ENCODE measurements around the gene DGKG.

DGKG gene

DNA sequence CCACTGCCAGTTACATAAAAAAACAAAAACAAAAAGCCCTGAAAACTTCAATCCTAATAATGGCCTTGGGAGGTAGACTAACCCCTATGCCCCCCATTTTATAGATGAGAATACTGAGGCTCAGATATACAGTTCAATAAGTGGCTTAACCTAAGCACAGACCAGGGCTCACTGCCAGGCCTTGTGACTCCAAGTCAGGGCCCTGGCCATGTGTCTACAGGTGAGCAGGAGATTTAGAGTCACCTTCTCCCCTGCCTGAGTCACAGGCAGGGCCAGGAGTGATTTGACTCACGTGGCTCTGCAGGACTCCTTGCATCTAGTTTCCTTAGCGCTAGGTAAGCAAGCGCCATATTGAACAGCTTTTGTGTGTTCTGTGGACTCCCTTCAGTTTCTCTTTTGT, 154.5 kb downstream of the DGKG start:
- DNase-seq = no peak

DNA sequence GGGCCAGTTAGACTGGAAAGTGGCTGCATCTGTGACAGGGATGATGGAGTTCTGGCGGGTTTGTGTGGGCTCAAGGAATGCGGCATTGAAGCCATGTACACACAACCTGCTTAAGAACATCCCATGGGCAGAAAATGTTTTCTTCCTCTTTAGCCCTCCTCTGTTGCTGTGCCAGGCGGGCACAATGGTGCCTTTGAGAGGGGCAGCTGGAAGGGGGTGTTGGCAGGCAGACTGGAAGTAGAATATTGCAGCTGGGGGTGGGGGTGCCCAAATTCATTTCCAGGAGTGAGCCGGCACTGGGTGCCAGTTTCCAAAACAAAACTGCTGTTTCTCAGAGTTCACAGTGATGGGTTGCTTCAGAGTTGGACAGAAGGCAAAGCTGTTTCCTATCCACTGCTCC, 161.3 kb downstream of the DGKG start:
- peak; percentile 90 for DNase-seq

DNA sequence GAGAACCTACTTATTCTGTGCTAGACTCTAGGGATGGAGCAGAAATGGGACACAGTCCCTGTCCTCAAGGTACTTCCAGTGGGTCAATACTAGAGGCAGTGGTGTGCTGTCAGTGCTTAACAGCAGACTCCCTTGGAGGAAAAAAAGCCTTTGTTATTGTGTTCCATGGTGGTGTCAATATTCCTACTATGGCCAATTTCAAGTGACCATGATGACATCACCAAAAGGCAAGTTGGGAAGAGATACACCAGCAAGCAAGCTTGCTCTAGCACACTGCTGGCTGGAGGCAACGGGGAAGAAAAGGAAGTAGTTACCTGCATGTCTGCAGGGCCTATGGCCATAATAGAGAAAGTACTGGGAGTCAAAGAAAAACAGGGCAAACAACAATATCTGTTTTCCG, 163.6 kb downstream of the DGKG start:
- DNase-seq = no peak

DNA sequence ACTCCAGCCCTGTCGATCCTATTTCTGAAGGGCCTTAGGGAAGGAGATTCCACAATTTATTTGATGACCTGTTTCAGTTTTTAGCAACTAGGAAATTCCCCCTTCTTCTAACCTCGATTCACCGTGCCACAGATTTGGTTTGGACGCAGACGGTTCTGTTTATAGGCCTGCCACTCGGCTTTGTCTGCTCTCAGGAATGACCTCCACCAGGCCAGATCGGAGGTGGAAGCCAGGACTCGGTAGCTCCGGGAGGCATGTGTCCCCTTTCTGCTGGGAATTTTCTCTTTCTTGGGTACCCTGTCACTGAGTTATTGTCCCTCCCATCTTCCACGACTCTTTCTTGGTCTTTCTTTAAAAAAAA, 167.6 kb downstream of the DGKG start:
- DNase-seq = no peak

DNA sequence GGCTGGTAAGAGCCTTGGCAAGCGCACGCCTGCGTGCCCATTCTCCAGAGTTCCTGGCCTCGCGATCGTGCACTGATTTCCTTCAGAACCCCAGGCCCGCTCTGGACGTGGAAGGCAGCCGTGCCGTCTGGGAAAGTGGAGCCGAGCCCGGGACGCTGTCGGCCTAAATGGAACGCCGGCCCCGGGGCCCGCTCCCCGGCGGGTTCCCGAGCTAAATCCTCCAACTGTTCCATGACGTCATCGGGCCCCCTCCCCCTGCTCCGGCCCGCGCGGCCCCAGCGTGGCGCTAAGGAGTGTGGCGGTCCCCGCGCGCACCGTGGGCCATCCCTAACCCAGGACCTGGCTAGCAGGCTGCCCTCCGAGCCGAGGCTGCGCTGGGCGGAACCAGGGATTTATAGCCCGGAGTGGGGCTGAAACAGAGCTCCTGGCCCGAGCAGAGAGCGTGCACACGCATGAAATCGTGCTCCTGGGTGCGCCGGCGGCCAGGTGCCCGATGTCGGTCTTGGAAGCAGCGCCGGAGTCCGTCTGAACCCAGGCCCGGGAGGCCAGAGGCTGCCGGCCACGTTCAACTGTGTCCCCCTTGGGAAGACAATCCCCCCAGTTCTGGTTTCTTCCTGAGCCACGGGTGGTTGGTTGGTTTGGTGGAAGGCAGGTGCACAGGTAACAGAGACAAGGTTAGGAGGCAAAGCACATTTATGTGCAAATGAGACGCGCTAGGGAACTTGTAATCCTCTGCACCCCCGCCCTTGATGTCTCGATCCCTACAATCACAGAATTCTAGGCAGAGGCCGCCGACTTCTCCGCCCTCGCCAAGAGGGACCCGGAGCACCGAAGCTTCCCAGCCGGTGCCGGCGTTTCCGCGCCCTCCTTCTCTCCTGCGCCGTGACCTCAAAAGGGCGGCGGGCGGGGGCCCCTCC, 168.2 kb downstream of the DGKG start:
- DNase-seq = no peak

DNA sequence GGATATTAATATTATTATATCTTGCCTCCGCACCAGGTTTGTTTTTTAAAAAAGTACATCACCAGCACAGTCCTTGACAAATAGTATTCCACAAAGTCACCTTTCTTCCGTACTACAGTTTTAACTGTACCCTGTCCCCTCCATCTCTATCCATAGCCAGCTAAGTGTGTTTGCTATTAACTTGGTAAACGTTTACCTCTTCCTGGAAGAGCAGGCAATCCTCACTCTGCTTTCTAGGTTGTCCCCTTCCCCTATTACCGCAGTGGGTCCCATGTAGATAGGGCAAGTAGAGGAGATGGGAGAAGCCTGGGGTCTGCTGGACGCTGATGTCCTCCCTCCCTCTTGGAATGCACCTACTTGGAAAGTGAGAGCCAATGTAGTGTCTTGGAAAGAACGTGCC, 169.2 kb downstream of the DGKG start:
- no peak for DNase-seq

DNA sequence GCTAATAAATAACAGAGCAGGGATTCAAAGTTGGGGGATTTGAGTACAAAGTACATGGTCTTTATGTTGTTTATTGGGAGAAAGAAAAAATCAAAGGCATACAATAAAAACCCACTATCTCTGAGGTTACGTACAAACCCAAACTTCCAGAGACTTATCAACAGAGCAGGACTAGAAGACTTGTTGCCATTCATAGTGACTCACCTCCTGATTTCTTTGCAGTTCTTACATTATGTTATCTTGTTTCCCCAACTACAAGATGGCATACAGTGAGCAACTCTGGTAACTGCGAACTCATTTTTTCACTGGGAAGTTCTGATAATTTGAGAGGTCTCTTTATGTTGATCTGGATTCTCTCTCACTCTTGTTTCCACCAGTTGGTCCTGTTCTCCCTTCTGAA, 172.5 kb downstream of the DGKG start:
- DNase-seq = no peak

DNA sequence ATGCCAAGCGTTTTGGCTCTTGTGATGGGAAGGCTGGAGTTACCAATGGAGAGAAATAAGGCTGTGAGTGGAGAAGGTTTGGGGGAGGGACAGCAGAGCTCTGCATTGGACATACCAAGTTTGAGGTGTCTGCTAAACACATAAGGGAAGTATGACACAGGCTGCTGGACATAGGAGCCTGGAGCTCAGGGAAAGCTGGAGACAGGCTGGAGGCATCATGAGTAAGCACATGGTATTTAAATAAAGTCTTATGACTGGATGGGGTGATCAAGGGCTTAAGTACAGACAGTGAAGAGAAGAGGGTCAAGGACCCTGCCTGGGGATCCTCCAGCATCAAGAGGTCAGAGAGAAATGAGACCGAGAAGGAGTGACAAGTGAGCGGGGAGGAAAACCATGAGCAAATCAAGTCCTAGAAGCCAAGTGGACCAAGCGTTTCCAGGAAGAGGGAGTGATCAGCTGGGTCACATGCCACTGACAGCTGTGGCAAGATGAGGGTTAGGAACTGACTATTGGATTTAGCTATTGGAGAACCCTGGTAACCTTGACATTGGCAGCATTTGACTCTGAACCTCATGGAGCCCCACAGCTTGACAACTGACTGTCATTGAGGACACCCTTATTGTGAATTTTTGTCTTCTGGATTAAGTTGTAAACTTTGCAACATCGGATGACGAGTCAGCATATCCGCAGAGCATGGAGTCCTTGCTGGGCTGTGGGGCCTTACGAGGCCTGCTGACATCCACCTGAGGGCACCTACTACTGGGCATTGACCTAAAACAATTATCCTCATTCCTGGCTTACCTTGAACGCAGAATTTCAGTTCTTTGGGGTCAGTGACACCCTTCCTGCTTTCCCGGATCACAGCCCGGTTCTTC, 174.4 kb downstream of the DGKG start:
- no peak for DNase-seq

DNA sequence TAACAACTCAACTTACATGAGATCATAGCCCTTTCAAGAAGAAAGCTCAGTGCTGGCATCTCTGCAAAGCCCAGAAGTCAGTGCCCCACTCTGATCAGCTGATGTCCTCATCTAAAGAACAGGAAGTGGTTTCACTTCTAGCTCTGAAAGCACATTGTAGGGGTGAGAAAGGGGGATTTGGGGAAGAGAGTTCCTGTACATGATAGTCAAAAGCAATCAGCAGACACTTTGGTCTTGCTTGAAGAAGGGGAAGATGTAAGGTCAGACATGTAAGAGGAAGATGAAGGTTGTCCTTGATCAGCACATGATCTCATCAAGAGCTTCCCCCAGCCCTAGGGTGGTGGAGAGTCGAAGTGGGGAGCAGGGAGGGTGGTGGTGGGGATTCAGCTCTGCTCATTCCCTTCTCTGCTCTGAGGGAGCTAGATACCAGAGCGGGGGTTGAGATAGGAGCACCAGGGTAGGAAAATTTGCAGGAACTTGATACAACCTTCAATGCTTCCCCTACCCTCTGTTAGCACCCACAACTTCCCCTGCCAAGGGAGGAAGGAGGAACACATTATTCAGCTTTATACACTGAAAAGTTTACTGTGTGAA, 176.7 kb downstream of the DGKG start:
- peak; percentile 23 for DNase-seq

DNA sequence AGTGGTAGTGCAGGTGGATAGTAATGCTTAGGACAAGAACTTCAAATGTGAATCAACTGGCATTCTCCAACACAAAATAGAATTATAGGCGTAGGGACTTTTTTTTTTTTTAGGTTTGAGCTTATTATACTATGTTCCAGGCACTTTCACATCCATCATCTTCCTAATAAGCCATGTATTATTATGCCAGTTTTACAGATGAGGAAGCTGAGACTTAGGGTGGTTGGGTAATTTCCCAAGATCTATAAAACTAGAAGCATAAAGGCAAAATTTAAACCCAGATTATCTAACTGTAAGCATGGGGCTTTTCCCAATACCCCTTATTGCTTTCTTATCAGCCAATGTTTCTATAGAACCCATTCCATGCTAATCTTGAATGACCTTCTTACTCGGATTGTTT, 178.0 kb downstream of the DGKG start:
- no peak for DNase-seq

DNA sequence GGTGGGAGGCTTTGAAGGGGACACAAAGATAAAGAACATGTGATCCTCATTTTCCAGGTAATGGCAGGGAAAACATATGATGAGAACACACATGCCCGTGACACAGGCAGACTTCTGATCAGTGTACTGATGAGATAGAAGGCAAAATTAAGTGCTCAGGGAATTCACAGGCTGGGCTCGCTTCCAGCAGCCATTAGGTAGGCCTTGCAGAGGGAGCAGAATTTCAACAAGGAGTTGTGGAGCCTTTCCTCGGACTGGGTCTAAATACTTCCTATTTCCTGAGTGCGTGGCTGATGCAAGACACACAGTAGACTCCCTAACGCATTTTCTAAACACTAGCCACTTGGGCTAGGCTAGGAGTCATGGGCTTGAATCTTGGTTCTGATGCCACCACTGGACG, 179.2 kb downstream of the DGKG start:
- DNase-seq = no peak

DNA sequence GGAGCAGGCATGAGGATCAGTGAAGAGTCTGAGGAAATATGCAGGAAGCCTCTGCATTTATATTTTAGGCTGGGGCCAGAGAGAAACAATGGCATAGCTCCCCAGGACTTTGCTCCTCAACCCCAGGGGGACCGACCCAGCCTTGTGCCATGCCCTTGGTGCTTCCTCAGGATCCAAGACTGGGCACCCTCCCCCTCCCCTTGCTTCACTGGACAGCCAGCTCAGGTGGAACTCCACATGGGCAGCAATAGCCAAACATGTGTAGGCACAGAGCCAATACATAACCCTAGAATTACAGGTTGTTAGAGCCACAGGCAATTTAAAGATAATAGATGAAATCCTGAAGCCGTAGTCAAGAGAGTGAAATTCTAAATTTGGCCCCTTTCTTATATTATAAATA, 180.1 kb downstream of the DGKG start:
- DNase-seq = no peak

DNA sequence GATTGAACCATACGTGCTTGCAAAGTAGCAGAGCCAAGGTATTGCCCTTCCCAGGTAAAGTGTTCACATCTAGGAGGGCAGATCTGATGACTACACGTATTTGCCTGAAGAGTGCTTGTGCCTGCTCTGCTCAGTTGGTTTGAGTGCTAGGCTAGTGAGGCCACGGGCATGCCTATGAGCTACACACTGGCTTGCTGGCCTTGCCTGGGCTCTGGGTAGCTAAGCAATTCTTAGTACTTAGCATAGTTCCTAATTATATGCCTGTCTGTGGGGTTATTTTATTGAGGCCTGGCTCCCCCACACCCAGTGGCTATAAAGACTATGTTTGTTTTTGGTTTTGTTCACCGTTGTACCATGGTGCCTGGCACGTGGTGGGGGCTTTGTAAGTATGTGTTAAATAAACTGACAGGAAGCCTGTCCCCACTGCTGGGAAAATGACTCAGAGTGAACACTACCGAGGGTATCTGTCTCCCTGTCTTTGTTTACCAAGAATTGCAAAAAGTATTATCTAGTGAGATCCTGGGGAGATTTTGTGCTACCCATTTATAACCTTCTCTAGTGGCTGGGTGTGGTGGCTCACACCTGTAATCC, 181.0 kb downstream of the DGKG start:
- DNase-seq = no peak

DNA sequence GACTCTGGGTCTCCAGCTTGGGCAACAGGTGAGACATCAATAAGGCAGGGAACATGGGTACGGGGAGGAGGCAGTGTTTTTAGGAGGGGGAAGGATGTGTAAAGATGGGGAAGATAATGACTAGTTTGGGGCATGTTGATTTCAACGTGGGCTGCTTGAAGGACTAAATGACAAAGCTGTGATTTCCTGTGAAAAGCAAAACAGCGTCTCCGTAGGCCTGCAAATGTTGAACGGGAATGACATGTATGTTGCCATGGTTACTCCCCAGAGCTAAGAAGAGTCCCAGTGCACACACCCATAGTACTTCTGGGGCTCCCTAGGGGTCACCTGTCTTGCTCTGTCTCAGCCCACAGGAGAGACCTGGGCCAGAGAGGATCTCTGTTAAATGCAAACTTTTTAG, 181.9 kb downstream of the DGKG start:
- DNase-seq = no peak

DNA sequence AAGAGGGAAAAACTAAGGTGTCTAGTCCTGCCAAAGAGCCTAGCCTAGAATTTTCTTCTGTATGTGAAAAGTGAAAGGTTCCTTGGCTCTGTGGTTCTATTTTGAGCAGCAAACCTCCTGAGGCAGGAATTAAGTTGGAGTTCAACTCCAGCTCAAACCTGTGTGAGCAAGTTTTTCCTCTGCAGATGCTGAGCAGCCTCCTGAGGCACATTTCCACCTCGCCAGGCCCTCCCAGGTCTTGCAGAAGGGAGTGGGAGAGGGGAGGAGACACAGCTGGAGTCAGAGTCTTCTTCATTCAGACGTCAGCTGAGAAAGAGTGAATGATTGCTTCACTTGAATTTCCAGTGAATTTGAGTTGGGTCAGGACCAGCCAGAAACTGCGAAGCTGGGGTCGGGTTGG, 183.6 kb downstream of the DGKG start:
- no peak for DNase-seq

DNA sequence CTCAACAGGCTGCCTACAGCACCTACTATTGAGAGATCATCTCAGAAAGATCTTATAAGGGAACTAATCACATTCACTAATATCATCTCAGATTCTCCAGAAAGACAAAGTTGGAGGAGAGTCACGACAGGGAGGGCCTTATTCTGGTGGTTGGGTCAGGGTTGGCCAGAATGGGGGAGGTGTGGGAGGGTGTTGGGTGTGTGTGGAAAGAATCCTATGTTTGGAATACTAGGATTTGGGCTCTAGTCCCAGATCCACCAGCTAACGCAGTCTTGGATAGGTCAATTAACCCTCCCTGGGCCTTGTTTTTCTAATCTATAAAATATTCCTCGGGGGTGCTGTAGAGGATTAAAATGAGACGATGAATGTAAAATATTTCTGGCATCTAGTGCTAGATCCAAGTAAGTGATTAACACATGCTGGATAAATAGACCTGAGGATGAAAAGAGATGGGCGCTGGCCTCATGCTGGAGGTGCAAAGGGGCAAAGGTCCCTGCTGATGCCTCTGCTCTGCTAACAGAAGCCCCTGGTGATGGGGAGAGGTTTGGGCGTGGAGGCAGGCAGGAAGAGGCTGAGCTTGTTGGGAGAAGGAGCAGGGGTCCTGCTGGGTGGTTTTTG, 185.6 kb downstream of the DGKG start:
- no peak for DNase-seq

DNA sequence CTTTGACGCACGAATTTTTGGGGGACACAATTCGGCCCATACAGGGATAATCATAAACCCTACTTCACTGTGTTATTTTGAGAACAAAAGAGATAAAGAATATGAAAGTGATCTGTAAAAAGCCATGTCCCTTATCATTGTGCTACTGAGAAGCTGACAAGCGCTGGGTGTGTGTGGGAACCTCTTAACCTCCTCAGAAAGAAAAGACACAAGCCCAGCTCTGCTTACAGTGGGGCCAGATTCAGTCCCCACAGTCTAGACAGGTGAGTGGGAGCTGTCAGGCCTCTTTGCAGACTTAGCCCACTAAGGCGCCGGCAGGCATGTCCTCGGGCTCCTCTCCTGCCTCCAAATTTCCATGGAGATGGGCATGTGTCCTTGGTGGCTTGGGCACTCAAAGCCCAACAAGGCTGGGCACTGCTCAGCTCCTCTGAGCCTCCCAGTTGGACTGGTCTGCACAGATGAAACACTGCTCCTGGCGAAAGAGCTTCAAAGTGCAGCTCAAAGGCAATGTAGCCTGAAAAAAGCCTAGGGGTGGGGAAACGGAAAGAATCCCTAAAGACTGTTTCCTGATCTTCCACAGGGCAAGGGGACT, 188.7 kb downstream of the DGKG start:
- no peak for DNase-seq

DNA sequence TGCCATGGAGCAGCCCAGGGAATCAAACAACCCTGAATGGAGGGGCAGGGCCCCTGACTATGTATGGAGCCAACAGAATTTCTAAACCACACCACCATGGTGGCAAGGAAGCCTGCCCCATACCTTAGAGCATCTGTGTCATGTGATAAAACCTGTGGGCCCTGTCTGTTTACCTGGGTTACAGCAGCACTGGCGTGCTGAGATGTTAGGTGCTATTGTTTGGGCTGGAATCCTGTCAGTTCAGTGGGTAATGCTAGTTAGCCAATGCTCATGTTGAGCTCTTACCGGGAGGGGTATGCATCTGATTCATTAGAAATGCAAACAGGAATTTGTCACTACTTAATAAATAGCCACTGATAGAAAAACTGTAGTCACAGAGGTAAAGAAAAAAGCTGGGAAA, 189.7 kb downstream of the DGKG start:
- DNase-seq = no peak

DNA sequence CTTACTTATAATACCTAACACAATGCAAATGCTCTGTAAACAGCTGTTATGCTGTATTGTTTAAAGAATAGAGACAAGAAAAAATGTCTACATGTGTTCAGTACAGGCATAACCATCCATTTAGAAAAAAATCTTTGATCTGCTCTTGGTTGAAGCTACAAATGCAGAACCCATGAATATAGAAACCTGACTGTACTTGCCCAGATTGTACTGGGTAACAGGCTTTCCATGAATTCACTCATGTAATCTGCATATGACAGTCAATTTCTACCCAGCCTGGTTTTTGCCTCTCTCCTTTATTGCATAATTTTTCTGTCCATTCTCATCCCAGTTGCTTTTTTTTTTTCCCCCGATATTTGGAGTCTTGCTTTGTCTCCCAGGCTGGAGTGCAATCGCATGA, 190.5 kb downstream of the DGKG start:
- DNase-seq = no peak

DNA sequence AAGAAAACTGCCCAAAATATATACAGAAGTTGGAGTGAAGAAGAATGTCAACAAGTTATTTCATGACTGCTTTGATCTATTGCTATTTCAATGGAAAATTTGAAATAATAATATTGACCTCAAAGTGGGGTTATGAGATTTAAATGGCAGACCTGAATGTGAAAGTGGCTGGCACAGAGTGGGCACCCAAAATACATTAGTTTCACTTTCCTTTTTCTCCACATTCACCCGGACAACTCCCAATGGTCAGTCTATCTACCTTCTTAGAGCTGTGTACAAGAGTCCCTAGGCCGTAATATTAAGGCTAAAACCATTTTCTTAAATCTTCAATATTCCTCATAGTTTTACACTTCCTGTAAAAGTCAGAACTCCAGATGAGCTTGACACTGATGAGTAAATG, 191.5 kb downstream of the DGKG start:
- DNase-seq = no peak

DNA sequence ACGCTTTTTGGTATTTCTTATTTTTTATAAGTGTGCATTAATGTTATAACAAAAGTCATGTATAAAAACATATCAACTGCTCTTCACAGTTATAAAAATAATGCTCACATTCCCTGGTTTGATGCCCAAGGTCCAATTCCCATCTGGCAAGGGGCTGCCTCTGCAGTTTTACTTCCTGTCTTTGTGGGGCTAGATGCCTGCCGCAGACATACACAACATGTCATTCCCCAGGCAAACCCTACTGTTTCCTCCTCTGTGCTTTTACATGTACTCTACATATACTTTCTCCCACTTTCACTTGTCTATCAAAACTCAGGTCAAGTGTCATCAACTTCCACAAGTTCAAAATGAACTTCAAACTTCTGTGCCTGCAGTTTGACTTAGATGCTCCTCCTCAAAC, 192.7 kb downstream of the DGKG start:
- no peak for DNase-seq

DNA sequence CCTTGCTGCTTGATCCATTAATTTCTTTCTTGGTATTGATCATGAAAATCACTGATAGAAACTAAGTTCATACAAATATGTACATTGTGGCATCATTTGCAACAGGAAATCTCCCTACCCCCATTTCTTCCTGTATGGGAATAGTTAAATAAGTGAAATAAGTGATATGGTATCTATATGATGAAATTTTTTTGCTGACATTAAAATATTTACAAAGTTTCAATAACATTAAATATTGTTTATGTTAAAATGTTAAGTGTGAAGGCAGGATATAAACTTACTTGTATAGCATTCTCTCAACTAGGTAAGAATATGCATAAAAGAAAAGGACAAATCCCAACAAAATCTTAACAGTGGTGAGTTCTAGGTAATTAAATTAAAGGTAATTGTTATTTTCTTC, 193.1 kb downstream of the DGKG start:
- DNase-seq = no peak
